Fibroblast of skin of left quadriceps (primary cell): Measurements from ENCODE around the gene MRPL54.

Source experiments
- DNase-seq, 2 experiments: peaks; one replicate each; pipeline ENCODE4 v3.0.0-alpha.2; 2013; ENCODE audit warnings: low read depth in 2 of 2

The MRPL54 gene

DNA sequence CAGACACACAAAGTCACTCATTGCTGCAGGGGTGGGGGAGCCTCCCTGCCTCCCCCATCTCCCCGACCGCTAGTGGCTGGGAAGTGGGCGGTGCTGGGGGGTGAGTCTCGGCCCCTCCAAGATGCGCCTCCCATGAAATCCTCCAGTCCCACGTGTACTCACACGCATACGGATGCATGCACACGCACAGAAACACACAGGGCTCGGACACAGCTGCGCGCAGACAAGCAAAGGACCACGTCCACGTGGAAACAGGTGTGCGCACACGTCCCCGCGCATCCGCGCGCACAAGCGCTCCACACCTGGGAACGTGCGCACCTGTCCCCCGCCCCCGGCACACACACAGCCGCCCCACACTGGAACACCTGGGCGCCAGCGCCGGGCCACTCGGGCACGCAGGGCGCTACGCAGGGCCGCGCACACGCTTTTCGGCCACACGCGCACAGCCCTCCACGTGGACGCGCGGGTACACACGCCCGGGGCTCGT, 23.0 kb downstream of the MRPL54 start:
- DNase-seq: no peak

DNA sequence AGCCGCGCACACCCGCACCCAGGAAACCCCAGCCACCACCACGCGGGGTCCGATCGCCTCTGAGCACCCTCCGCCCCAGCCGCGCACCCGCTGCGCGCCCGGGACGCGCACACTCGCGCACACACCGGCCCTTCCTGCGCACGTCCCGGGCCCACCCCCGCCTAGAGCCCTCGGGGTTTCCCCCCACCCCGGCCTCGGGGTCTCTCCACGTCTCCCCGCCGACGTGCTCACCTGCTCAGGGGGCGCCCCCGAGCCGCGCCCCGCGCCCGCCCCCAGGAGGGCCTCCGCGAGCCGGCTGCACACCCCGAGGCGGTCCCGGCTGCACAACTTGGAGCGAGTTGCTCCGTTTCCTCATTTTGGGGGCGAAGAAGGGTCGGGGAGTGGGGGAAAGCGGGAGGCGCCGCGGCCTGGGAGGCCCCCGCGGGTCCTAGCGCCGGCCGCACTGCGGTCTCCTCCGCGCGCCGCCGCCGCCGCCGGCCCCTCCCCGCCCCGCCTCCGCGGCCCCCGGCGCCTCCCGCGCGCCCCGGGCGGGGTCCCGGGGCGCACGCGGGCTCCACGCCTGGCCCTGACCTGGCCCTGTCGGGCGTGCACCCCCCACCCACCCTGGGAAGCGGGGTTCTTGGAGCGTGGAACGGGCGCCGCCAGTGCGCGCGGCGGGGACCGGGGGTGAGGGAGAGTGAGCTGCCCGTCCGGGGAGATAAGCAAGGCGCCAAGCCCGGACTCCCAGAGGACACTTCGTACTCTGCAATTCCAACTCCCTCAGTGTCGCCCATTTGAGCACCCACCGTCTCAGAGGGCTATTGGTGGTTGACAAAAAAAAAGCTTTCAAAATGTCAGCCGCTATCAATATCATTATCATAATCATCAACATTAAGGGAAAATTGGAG, 23.7 kb downstream of the MRPL54 start, which contains the start of gene MATK:
Gene MATK, minus strand, starts transcription at position 444 of the 887 bp plus-strand sequence. CDS start 1,246 bp downstream, outside the sequence.
- no peak for DNase-seq

- no peak for DNase-seq
Observed at GRCh38 chr19:3788996-3789778, 26.7 kb downstream of the MRPL54 start.

- no peak for DNase-seq
Observed at GRCh38 chr19:3790209-3790734, 27.8 kb downstream of the MRPL54 start.

- DNase-seq: no peak
Observed at GRCh38 chr19:3790941-3791340, 28.5 kb downstream of the MRPL54 start.

- no peak for DNase-seq
Observed at GRCh38 chr19:3792114-3792513, 29.6 kb downstream of the MRPL54 start.

DNA sequence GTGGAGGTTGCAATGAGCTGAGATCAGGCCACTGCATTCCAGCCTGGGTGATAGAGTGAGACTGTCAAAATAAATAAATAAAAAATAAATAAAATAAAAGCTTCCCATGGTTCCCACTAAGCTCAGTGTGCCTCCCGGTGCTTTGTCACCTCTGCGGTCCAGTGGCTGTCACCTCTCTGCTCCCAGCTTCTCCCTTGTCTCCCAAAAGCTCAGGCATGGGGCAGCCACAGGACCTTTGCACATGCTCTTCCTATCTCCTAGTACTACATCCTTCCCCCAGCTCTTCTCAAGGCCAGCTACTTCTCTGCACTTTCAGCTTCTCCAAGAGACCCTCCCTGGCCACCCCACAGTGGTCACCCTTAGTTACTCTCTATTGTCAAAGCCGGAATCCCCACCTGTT, 31.3 kb downstream of the MRPL54 start:
- no peak for DNase-seq

DNA sequence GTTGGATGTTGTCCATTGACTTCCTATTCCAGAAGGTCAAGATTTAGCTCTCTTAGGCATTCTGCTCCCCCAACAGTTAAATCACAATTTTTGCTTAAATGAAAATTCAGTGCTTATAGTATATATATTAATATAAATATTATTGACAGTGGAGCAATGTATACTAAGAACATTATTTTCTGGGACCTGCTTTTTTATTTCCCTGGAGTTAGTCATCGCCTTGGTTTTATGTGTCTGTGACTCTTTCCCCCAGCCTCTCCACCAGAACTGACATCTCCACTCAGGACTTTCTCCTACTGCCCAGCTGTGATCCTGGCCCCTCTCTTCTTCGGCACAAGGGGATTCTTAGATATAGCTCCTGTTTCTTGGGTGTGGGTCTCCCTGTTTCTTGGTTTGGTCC, 33.9 kb downstream of the MRPL54 start:
- DNase-seq: no peak

GRCh38 chr19:3798137-3798536, 35.7 kb downstream of the MRPL54 start:
- DNase-seq: no peak

GRCh38 chr19:3800996-3801395, 38.5 kb downstream of the MRPL54 start:
- DNase-seq: no peak

GRCh38 chr19:3801412-3802096, 39.1 kb downstream of the MRPL54 start:
- no peak for DNase-seq

GRCh38 chr19:3803114-3803888, 40.8 kb downstream of the MRPL54 start:
- no peak for DNase-seq

GRCh38 chr19:3803986-3804385, 41.5 kb downstream of the MRPL54 start:
- no peak for DNase-seq

GRCh38 chr19:3804429-3804828, 41.9 kb downstream of the MRPL54 start:
- DNase-seq: no peak

GRCh38 chr19:3805859-3806258, 43.4 kb downstream of the MRPL54 start:
- no peak for DNase-seq

GRCh38 chr19:3807131-3807480, 44.6 kb downstream of the MRPL54 start:
- no peak for DNase-seq

GRCh38 chr19:3807574-3808354, 45.3 kb downstream of the MRPL54 start:
- no peak for DNase-seq

GRCh38 chr19:3808420-3809143, 46.1 kb downstream of the MRPL54 start:
- DNase-seq: no peak

DNA sequence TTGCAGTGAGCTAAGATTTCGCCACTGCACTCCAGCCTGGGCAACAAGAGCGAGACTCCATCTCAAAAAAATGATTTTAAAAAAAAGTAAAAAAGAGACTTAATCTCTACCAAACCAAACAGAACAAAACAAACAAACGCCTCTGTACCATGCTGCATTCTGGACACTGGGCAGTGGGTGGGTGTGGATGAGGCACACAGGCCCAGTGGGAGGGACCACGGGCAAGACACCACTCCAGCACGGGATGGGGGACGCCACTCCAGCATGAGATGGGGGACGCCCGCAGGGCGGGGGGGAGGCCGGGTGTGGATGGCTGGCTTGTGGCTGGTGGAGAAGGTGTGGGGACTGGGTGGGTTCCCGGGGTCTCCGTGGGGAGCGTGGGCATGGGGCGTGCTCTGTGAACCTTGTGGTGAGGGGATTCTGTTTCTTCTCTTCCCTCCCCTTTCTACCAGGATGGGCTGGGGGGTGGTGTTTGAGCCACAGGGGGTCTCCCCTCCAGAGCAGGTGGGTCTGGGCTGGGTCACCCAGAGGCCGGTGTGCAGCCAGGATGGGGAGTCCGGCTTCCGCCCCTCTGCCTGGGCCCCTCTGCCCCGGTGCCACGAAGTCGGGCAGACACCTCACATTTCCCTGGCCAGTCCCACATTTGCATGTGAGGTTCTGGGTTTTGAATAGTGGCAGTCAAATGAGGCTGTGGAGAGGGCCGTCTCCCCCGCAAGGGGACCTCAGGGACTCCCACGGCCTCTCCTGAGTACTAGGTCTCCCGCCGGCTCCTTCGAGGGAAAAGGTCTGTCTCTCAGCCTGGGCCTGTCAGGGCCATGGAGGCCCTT, 47.6 kb downstream of the MRPL54 start:
- no peak for DNase-seq
